RWPE1 (cell line): ENCODE measurements around the gene SHANK2.
"Not testable (repeated sequence)": the region's sequence is repeated elsewhere in the genome, so short reads cannot be mapped to it uniquely, and the experiment has no call there.

Experiments
- CTCF ChIA-PET: fragments of 350-600 bp; sonication (Branson Sonifier 250); formaldehyde crosslinking; extraction: SDS; loops from one replicate; lab custom pipeline; 2021; lab: Yijun Ruan, JAX
- POLR2A ChIA-PET: fragments of 400-600 bp; formaldehyde crosslinking; extraction: SDS; loops from one replicate; lab custom pipeline; 2020; ENCODE audit warnings: antibody characterized with exemption; ENCODE audit not compliant: low non-redundant PET; lab: Yijun Ruan, JAX
- DNase-seq: peaks from one replicate; pipeline ENCODE4 v3.0.0; 2012; ENCODE audit warnings: low spot score
- H3K27ac ChIP-seq: fragments of 450-650 bp; 2 replicates; pipeline ENCODE4 v1.5.1; 2017
- TF ChIP-seq, protein P1 (sequence below): fragments of 450-650 bp; conservative IDR thresholded peaks from 2 replicates; pipeline ENCODE4 v1.5.1; 2017; ENCODE audit warnings: low read depth, mild to moderate bottlenecking

The SHANK2 gene

GRCh38 chr11:71236836-71237475 is 15.4 kb downstream of the SHANK2 start:
- TF ChIP-seq, protein P1, sequence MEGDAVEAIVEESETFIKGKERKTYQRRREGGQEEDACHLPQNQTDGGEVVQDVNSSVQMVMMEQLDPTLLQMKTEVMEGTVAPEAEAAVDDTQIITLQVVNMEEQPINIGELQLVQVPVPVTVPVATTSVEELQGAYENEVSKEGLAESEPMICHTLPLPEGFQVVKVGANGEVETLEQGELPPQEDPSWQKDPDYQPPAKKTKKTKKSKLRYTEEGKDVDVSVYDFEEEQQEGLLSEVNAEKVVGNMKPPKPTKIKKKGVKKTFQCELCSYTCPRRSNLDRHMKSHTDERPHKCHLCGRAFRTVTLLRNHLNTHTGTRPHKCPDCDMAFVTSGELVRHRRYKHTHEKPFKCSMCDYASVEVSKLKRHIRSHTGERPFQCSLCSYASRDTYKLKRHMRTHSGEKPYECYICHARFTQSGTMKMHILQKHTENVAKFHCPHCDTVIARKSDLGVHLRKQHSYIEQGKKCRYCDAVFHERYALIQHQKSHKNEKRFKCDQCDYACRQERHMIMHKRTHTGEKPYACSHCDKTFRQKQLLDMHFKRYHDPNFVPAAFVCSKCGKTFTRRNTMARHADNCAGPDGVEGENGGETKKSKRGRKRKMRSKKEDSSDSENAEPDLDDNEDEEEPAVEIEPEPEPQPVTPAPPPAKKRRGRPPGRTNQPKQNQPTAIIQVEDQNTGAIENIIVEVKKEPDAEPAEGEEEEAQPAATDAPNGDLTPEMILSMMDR, result no peak
- no peak for DNase-seq
- ChIA-PET POLR2A (no interaction called here), CTCF (no interaction called here)
- H3K27ac ChIP-seq, result no peak overlapping the region

DNA sequence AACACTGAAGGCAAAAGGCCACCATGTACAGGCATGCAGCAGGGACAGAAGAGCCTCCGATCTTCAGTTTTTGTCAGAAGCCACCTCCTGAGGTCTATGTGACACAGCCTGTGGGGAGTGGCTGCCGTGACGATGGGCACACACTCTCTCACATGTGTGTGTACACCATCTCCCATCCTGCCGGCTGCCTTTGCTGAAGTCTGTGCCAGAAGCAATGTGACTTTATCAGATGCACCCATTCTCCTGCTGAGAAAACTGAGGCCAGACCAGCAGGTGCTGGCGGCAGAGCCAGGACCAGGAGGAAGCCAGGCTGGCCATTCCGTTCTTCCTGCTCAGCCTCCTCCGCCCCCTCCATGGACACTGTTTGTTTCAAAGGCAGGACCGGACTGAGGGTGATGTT is 16.7 kb downstream of the SHANK2 start:
- TF ChIP-seq, protein P1, result no peak
- no peak overlapping the region for H3K27ac ChIP-seq
- CTCF ChIA-PET, result no interaction called here
- no peak for DNase-seq
- POLR2A ChIA-PET, result no interaction called here

DNA sequence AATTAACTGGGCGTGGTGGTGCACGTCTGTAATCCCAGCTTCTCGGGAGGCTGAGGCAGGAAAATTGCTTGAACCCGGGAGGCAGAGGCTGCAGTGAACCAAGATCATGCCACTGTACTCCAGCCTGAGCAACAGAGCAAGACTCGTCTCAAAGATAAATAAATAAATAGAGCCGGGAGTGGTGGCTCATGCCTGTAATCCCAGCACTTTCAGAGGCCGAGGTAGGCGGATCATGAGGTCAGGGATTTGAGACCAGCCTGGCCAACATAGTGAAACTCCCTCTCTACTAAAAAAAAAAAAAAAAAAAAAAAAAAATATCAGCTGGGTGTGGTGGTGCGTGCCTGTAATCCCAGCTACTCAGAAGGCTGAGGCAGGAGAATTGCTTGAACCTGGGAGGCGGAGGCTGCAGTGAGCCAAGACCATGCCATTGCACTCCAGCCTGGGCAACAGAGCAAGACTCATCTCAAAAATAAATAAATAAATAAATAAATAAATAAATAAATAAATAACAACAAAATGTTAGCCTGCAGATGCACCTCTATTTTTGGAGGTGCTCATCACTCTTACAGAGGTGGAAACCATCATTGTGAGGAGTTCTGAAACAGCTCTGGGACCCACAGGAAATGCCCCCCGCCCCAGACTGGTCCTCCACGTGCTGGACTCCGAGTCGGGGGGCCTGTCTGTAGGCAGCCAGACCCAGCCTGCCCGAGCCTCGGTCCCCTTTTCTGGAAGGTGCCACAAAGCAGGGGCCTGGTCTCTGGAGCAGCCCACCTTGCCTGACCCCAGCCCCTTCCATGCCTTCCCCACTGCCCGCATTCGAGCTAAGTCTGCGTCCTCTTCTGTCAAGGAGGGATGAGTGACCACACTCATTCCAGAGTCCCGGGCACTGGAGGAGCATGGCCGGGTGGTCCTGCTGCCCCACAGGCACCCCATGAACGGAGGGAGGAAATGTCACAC is 18.2 kb downstream of the SHANK2 start:
- CTCF ChIA-PET, result interaction anchor here (0.5 kb wide), 1 partner anchor 18 kb away, joined by 4 read pairs; no protein-coding TSS in a partner anchor
- POLR2A ChIA-PET, DNase-seq, H3K27ac ChIP-seq: not testable (repeated sequence)

DNA sequence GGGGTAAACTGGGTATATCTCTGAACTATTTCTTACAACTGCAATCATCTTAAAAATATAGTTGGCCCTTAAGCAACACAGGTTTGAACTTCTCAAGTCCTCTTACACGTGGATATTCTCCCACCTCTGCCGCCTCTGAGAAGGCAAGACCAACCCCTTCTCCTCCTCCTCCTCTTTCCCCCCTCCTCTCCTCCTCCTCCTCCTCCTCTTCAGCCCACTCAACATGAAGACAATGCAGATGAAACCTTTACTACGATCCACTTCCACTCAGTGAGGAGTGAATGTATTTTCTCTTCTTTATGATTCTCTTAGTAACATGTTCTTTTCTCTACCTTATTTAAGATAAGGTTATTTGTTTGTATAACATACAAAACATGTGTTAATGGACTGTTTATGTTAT is 20.0 kb downstream of the SHANK2 start:
- TF ChIP-seq, protein P1, result no peak
- CTCF ChIA-PET, result no interaction called here
- no peak for DNase-seq
- POLR2A ChIA-PET, result no interaction called here
- no peak overlapping the region for H3K27ac ChIP-seq

DNA sequence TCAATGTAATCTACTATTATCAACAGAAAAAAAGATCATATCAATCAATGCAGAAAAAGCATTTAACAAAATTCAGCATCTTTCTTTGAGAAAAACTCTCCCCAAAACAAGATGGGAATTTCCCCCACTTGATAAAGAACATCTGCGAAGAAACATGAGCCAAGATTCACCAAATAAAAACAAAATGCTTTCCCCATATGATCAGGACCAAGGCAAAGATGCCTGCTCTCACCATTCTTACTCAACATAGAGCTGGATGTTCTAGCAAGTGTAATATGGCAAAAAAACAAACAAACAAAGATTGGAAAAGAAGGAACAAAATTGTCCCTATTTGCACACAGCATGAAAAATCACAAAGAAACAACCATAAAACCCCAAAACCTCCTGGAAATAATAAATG is 23.4 kb downstream of the SHANK2 start:
- CTCF ChIA-PET, result no interaction called here
- TF ChIP-seq, protein P1, result no peak
- no peak overlapping the region for H3K27ac ChIP-seq
- no peak for DNase-seq
- POLR2A ChIA-PET, result no interaction called here

- ChIA-PET POLR2A (no interaction called here), CTCF (no interaction called here)
Observed at GRCh38 chr11:71227058-71227659, 25.2 kb downstream of the SHANK2 start.

More at GRCh38 chr11:71227058-71227659, 25.2 kb downstream of the SHANK2 start:
- DNase-seq, result no peak
- H3K27ac ChIP-seq, result no peak overlapping the region
- TF ChIP-seq, protein P1, result no peak
